ENCODE data around the gene BCL2.

The BCL2 gene

DNA sequence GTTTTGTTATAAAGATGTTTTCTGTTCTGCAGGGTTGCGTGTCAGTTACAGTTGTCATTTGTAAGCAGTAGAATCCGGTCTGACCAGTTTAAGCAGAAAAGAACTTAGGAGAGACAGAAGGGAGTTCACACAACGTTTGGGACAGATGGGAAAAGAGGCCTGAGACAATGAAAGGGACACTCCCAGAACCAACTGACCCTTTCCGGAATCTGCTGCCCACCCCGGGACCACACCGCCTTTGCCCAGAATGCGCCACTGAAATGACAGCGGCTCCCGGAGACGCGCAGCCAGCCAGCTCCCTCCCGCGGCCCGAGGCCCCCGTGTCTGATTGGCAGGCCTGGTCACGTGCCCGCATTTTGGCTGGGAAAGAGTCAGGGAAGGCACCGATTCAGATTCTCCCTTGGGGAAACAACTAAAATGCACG is 244.6 kb downstream of the BCL2 start:
- DNase-seq = peak; percentile 65

DNA sequence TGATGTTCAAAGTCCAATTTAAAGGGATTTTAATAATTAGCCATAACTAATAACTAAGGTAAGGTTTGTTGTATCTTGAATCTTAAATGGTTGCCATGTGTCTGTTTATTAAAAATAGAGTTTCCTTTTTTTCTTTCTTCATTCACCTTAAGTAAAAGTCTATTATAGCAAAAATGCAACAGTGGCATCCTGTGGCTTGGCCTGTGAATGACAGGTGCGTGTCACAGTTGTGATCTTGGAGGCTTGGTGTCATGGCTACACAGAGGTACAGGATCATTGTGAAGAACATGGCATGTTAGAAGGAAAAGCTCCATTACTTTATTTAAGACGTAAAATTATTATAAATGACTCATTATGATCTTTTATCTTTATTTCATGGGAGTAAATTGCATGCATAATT is 246.1 kb downstream of the BCL2 start:
- no peak for DNase-seq
